ENCODE measurements around the gene ZFYVE28.

The ZFYVE28 gene

DNA sequence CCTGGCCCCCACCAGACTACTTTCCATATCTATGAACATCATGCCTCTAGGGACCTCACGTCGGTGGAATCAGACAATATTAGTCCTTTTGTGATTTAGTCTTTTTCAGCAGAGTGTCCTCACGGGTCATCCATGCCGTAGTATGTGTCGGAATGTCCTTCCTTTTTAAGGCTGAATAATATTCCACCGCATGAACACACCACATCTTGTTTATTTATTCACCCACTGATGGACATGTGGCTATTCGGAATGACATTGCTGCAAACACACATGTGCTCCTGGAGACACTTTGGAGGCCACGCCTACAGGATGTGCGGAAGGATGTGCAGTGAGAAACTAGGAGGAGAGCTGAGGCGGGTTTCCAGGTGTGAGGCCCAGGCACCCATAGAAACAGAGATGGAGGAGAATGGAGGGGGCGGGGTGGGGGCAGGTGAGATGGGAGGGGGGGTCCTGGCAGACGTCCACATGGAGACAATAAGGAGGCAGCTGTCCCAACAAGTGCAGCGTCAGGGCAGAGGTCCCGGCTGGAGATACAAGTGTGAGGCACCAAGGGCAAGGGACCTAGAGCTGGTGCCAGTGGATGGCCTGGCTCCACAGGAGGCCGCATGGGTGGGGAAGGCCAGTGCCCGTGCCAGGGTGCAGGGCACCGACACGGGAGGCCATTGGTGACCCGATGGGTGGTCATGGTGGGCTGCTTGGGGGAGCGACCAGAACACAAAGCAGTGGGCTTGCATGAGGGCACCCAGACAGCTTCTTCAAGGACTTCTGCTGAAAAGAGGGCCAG lies 20.7 kb downstream of the ZFYVE28 start:
- H3K4me1 ChIP-seq, result peaks cover 0 to 26% (median 13%) of the 10 kb centered on the region in 4 donors
- peaks cover 0 to 15% of the 10 kb centered on the region in 2 donors for H3K27me3 ChIP-seq
- TF ChIP-seq, protein P1, sequence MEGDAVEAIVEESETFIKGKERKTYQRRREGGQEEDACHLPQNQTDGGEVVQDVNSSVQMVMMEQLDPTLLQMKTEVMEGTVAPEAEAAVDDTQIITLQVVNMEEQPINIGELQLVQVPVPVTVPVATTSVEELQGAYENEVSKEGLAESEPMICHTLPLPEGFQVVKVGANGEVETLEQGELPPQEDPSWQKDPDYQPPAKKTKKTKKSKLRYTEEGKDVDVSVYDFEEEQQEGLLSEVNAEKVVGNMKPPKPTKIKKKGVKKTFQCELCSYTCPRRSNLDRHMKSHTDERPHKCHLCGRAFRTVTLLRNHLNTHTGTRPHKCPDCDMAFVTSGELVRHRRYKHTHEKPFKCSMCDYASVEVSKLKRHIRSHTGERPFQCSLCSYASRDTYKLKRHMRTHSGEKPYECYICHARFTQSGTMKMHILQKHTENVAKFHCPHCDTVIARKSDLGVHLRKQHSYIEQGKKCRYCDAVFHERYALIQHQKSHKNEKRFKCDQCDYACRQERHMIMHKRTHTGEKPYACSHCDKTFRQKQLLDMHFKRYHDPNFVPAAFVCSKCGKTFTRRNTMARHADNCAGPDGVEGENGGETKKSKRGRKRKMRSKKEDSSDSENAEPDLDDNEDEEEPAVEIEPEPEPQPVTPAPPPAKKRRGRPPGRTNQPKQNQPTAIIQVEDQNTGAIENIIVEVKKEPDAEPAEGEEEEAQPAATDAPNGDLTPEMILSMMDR (IDR thresholded peaks at IDR 0.05), result no peak
- no peaks in the 10 kb centered on the region for H3K36me3 ChIP-seq
- intact Hi-C loops (cut with DNase I; ENCODE audit: low total_unique reads), result no loop called here
- no peak overlapping the region for H3K4me3 ChIP-seq
- no peak for DNase-seq
- no peaks in the 10 kb centered on the region for H3K9me3 ChIP-seq
- no peak overlapping the region for H3K27ac ChIP-seq

GRCh38 chr4:2396781-2397368 lies 21.6 kb downstream of the ZFYVE28 start:
- Histone ChIP-seq H3K36me3 (no peaks in the 10 kb centered on the region), H3K27ac (no peak overlapping the region), H3K27me3 (peaks cover 0 to 15% of the 10 kb centered on the region in 2 donors), H3K4me1 (peaks cover 0 to 17% (median 4%) of the 10 kb centered on the region in 4 donors), H3K4me3 (no peak overlapping the region), H3K9me3 (no peaks in the 10 kb centered on the region)
- TF ChIP-seq, protein P1 (IDR thresholded peaks at IDR 0.05), result no peak
- intact Hi-C loops (cut with DNase I; ENCODE audit: low total_unique reads), result no loop called here
- no peak for DNase-seq

DNA sequence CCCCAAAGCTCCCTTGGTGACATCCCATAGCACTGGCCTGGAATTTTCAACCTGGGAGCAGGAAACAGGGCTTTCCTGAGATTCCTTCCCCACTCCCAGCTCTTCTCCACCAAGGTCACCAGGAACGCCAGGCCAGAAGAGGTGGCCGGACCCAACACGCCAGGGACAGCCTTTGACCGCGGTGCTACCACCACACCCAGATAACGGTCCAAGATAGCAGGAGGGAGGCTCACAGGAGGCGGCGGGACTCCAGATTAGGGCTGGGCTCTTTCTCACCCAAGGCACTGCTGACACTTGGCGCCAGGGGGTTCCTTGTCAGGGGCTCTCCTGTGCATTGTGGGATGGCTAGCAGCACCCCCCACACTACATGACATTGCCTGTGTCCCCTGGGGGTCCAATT lies 22.9 kb downstream of the ZFYVE28 start:
- Histone ChIP-seq H3K4me1 (peaks cover 0 to 9% (median 0%) of the 10 kb centered on the region in 4 donors), H3K36me3 (no peaks in the 10 kb centered on the region), H3K9me3 (no peaks in the 10 kb centered on the region), H3K27ac (no peak overlapping the region), H3K27me3 (peaks cover 0 to 15% of the 10 kb centered on the region in 2 donors), H3K4me3 (no peak overlapping the region)
- intact Hi-C loops (cut with DNase I; ENCODE audit: low total_unique reads), result no loop called here
- no peak for DNase-seq
- TF ChIP-seq, protein P1 (IDR thresholded peaks at IDR 0.05), result no peak

DNA sequence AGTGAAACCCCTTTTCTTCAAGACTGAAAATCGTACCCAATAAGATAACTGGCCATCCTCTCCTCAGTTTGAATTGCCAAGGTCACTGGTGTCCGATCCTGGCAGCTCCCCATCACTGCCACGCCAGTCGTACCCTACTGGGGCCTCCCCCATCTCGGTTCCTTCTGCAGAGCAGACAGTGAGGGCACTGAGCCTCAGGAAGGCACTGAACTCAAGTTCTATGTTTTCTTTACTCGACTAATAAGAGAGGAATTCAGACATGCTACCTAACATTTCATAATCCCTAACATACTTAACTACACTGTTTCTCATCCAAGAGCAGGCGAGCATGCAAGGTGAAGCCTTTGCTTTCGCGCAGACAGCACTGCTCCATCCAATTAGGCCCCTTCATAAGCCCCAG lies 23.4 kb downstream of the ZFYVE28 start:
- TF ChIP-seq, protein P1 (IDR thresholded peaks at IDR 0.05), result no peak
- Histone ChIP-seq H3K9me3 (no peaks in the 10 kb centered on the region), H3K36me3 (no peaks in the 10 kb centered on the region), H3K4me1 (peaks cover 0 to 9% (median 0%) of the 10 kb centered on the region in 4 donors), H3K27me3 (peaks cover 0 to 15% of the 10 kb centered on the region in 2 donors), H3K27ac (no peak overlapping the region), H3K4me3 (no peak overlapping the region)
- DNase-seq, result no peak
- intact Hi-C loops (cut with DNase I; ENCODE audit: low total_unique reads), result no loop called here

GRCh38 chr4:2394528-2394927 lies 23.9 kb downstream of the ZFYVE28 start:
- peaks cover 0 to 9% (median 0%) of the 10 kb centered on the region in 4 donors for H3K4me1 ChIP-seq
- no peak overlapping the region for H3K27ac ChIP-seq
- intact Hi-C loops (cut with DNase I; ENCODE audit: low total_unique reads), result no loop called here
- no peak for DNase-seq
- peaks cover 0 to 15% of the 10 kb centered on the region in 2 donors for H3K27me3 ChIP-seq
- no peak overlapping the region for H3K4me3 ChIP-seq
- H3K36me3 ChIP-seq, result no peaks in the 10 kb centered on the region
- TF ChIP-seq, protein P1 (IDR thresholded peaks at IDR 0.05), result no peak
- H3K9me3 ChIP-seq, result no peaks in the 10 kb centered on the region

Data from tibial artery (tissue), 4 donors.